ENCODE results near the gene COPA.

Gene COPA

GRCh38 chr1:160245434-160245833 lies 97.6 kb downstream of the COPA start:
- no peak for DNase-seq (ENCODE audit: low read depth)
- H3K4me3 ChIP-seq (ENCODE audit: low read length) = no peak overlapping the region
- TF ChIP-seq CTCF (IDR thresholded peaks at IDR 0.05; ENCODE audit: insufficient read depth, low read depth, low read length, missing control alignments) = no peak

- H3K4me3 ChIP-seq (ENCODE audit: low read length) = no peak overlapping the region
- no peak for DNase-seq (ENCODE audit: low read depth)
- TF ChIP-seq CTCF (IDR thresholded peaks at IDR 0.05; ENCODE audit: insufficient read depth, low read depth, low read length, missing control alignments) = no peak
Observed at GRCh38 chr1:160244209-160244608, 98.8 kb downstream of the COPA start.

DNA sequence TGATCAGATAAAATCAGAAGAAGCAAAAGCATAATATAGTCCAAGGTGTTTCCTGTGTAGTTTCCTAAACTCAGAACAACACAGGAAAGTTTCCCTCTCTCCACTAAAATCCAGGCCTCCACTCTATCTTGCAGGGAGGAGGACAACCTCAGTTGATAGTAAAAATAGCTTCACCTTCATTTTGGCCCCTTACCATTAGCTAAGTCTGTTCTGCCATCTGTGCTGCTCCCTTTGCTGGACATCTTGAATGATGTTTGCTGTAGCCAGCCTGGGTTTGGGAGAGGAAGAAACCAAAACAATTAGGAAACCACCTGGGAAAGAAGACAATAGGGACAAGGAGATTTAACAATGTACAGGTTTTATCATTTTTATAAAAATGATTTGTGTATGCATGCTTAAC lies 99.3 kb downstream of the COPA start:
- H3K4me3 ChIP-seq (ENCODE audit: low read length) = no peak overlapping the region
- no peak for DNase-seq (ENCODE audit: low read depth)
- TF ChIP-seq CTCF (IDR thresholded peaks at IDR 0.05; ENCODE audit: insufficient read depth, low read depth, low read length, missing control alignments) = no peak

GRCh38 chr1:160239582-160240299 lies 103.3 kb downstream of the COPA start:
- no peak for TF ChIP-seq CTCF (IDR thresholded peaks at IDR 0.05; ENCODE audit: insufficient read depth, low read depth, low read length, missing control alignments)
- H3K4me3 ChIP-seq (ENCODE audit: low read length) = no peak overlapping the region
- DNase-seq (ENCODE audit: low read depth) = no peak

All from epithelial cell of esophagus (primary cell).